Measurements from ENCODE around the gene FOXJ2. TPM values are rescaled to one million over a fixed set of nuclear protein-coding genes. Genes with fewer than 3 reads are reported as not detected.

Gene FOXJ2
- total and polyA plus RNA-seq, 10 of the 15 experiments (the other 5 are each of a cell fraction or from before 2014, with no cell fraction given) = 1.4 to 9.3 (median 4.8) TPM

GRCh38 chr12:7995266-7995963, 37.1 kb upstream of the FOXJ2 start (continued):
- TF ChIP-seq PKNOX1 (IDR thresholded peaks at IDR 0.05) = no peak
- TF ChIP-seq ATF7 (IDR thresholded peaks at IDR 0.05; ENCODE audit: low read depth) = peak; percentile 50
- TF ChIP-seq POLR2AphosphoS2 (IDR thresholded peaks at IDR 0.05; ENCODE audit: low read depth, low read length) = no peak
- 0 out of 2 replicates have a peak, but pooled peaks have one; percentile 52 for TF ChIP-seq FOXM1 (IDR thresholded peaks at IDR 0.05; ENCODE audit: low read depth, low read length)
- TF ChIP-seq YY1 (IDR thresholded peaks at IDR 0.05; ENCODE audit: low read depth, low read length) = 0 out of 2 replicates have a peak, but pooled peaks have one; percentile 44
- TF ChIP-seq STAT1 (conservative IDR thresholded peaks at IDR 0.05) = no peak
- TF ChIP-seq RCOR1 (conservative IDR thresholded peaks at IDR 0.05; ENCODE audit: low read depth, low read length) = peak; percentile 92; the same call in 1 of the 2 replicates
- TF ChIP-seq YBX1 (IDR thresholded peaks at IDR 0.05) = no peak
- no peak for TF ChIP-seq FOXK2 (IDR thresholded peaks at IDR 0.05)
- no peak for TF ChIP-seq BCL11A (IDR thresholded peaks at IDR 0.05; ENCODE audit: low read depth, low read length)
- peak; percentile 82; the same call in 1 of the 2 replicates for TF ChIP-seq ZNF207 (IDR thresholded peaks at IDR 0.05; ENCODE audit: borderline replicate concordance)
- TF ChIP-seq BMI1 (IDR thresholded peaks at IDR 0.05; ENCODE audit: borderline replicate concordance) = peak; percentile 94
- peak; percentile 89 for TF ChIP-seq MXI1 (IDR thresholded peaks at IDR 0.05; ENCODE audit: low read depth, low read length)
- TF ChIP-seq MYC (IDR thresholded peaks at IDR 0.05; ENCODE audit: insufficient read depth, insufficient read length, insufficient replicate concordance, low read length, severe bottlenecking) = no peak
- no peak for TF ChIP-seq CEBPZ (IDR thresholded peaks at IDR 0.05; ENCODE audit: low read depth, low read length)
- TF ChIP-seq, protein P1, sequence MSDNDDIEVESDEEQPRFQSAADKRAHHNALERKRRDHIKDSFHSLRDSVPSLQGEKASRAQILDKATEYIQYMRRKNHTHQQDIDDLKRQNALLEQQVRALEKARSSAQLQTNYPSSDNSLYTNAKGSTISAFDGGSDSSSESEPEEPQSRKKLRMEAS (IDR thresholded peaks at IDR 0.05; ENCODE audit: low read depth, low read length) = no peak
- 0 out of 2 replicates have a peak, but pooled peaks have one; percentile 56 for TF ChIP-seq SIN3A (IDR thresholded peaks at IDR 0.05; ENCODE audit: low read depth, low read length)
- TF ChIP-seq FOS (IDR thresholded peaks at IDR 0.05; ENCODE audit: borderline replicate concordance, extremely low read depth, insufficient read length) = no peak
- peak; percentile 41 for TF ChIP-seq MEF2B (IDR thresholded peaks at IDR 0.05; ENCODE audit: partially characterized antibody, poor library complexity, severe bottlenecking)
- no peak; the same call in 1 of the 2 replicates for TF ChIP-seq RUNX3 (IDR thresholded peaks at IDR 0.05; ENCODE audit: low read length)
- TF ChIP-seq, protein P2, sequence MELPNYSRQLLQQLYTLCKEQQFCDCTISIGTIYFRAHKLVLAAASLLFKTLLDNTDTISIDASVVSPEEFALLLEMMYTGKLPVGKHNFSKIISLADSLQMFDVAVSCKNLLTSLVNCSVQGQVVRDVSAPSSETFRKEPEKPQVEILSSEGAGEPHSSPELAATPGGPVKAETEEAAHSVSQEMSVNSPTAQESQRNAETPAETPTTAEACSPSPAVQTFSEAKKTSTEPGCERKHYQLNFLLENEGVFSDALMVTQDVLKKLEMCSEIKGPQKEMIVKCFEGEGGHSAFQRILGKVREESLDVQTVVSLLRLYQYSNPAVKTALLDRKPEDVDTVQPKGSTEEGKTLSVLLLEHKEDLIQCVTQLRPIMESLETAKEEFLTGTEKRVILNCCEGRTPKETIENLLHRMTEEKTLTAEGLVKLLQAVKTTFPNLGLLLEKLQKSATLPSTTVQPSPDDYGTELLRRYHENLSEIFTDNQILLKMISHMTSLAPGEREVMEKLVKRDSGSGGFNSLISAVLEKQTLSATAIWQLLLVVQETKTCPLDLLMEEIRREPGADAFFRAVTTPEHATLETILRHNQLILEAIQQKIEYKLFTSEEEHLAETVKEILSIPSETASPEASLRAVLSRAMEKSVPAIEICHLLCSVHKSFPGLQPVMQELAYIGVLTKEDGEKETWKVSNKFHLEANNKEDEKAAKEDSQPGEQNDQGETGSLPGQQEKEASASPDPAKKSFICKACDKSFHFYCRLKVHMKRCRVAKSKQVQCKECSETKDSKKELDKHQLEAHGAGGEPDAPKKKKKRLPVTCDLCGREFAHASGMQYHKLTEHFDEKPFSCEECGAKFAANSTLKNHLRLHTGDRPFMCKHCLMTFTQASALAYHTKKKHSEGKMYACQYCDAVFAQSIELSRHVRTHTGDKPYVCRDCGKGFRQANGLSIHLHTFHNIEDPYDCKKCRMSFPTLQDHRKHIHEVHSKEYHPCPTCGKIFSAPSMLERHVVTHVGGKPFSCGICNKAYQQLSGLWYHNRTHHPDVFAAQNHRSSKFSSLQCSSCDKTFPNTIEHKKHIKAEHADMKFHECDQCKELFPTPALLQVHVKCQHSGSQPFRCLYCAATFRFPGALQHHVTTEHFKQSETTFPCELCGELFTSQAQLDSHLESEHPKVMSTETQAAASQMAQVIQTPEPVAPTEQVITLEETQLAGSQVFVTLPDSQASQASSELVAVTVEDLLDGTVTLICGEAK (IDR thresholded peaks at IDR 0.05; ENCODE audit: borderline replicate concordance) = peak; percentile 29; the same call in 1 of the 2 replicates
